Measurements from ENCODE around the gene NOCT.
"Not testable (repeated sequence)": the region's sequence is repeated elsewhere in the genome, so short reads cannot be mapped to it uniquely, and the experiment has no call there.

Gene NOCT

GRCh38 chr4:139053909-139054308 lies 38.3 kb downstream of the NOCT start:
- DNase-seq = no peak

DNA sequence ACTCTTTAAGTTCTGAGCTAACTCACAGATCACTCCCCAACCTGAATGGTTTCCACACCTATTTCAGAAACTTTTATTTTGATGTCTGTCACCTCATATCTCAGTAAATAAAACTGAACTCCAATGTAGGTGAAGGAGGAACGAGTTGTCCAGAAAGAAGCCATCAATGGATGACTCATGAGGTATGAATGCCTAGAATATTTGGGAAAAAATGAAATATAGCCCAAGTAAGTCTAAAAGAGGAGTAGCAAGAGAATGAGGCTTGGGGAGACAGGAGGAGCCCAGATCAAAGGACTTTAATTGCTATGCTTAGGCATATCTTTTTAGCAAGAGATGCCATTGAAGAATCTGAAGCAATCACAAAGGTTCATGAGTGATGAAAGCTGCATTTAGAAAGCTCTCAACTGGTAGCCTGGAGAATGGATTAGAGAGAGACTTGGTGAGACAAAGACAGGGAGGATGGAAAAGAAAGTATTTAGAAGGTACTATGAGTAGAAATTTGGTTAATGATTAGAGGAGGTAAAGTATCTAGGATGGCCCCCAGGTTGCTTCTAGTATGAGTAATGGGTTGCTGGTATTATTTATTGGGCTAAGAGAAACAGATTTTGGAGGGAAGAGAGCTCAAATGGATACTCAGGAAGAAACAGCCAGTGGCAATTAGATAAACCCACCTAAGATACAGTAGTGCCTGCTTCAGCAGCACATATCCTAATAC lies 39.4 kb downstream of the NOCT start:
- no peak for DNase-seq

DNA sequence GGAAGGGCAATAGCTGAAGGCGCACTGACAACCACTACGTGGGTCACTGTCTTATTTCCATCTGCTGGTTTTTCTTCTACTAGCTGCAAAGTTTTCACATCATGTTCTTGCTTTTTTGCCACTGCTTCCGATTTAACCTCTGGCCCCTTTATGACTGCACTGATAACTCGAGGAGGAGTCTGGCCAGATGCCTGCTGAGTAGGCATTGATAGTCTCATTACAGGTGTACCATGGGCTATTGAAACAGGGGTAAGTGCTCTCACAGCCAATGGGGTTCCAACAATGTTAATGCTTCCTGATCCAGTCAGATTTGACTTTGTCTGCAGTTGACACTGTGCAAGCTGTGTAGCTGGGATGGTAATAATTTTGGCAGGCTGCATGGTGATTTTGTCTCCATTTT lies 43.4 kb downstream of the NOCT start:
- not testable (repeated sequence) for DNase-seq

DNA sequence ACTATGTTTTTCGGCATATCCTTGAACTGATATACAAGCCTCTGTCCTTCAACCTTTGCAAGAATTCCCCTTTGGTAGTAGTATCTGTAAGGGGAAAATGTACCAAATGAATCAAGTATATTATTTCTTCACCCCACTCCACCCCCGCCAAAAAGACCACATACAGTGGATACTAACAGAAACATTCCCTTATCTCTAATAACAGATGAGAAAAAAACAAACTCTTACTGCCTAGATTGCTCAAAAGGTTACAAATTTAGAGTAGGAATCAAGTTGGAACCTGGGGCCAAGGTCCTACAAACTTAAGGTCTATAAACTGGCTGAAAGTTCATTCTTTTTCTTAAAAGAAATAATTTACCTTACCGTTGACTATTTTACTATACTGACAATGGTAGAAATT lies 45.0 kb downstream of the NOCT start:
- no peak for DNase-seq

GRCh38 chr4:139076016-139076744 lies 60.6 kb downstream of the NOCT start:
- no peak for DNase-seq

GRCh38 chr4:139077567-139078355 lies 62.2 kb downstream of the NOCT start:
- no peak for DNase-seq

GRCh38 chr4:139078926-139079325 lies 63.3 kb downstream of the NOCT start:
- DNase-seq = no peak

- peak; percentile 94 for DNase-seq
These were observed 67.4 kb downstream of the NOCT start for GRCh38 chr4:139082750-139083606.

DNA sequence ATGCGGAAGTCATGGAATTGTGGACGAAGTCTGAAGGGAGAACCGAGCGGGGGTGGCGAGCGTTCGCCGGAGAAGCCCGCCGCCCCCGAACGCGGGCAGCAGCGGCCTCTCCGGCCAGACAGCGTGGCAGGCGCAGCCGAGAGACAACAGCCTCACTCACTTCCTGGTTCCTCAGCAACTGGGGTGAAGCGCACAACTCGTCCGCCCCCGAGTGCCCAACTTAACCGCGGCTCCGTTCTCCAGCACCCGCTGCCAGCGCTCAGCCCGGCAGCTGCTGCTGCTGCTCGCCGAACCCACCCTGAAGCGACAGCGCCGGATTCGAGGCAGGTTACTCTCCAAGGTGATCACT lies 68.0 kb downstream of the NOCT start:
- peak; percentile 73 for DNase-seq

DNA sequence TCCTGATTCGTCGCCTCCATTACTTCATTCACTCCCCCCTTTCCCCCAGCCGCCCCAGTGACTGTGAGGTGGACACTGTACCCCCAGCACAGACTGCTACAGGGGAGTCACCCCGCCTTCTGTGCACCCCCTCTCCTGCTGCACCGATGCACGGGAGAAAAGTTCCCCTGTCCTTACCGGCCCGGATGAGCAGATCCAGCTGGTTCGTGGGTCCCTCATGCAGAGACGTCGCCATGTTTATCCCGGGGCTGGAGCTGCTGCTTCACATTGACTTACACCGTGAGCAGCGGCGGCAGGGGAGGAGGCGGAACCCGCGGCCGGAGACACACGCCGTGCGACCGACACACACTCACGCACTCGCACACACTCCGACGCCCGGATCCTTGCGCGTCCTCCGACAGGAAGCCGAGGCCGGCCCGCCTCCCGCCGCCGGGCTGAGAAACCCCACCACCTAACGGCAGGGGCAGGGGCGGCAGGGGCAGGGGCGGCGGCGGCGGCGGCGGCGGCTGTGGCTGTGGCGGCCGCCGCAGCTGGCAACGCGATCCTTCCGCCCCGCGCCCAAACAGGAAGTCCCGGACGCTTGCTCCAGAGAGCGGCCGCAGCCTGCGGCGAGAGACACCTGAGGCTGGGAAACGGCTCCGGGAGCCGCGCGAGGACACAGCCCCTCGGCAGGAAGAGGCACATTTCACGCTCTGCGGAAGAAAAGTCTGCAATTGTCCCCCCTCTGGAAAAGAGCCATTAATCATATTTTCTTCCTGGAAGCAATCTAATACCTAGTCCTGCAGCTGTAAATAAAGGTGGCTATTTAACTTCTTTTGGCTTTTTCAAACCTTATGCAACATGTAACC lies 68.6 kb downstream of the NOCT start:
- peak; percentile 85 for DNase-seq

DNA sequence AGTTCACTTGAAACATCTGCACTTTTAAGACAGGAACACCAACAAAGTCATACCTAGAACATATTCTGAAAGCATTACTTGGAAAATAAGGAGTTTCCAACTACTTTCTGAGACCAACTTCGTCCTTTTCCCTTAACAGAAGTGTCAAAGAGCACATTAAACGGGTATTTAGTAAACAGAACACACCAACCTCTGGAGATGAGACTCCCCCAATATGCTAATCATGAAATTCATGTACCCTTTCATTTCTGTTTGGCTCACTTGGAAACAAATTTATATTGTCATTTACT lies 69.2 kb downstream of the NOCT start:
- no peak for DNase-seq

GRCh38 chr4:139085141-139085540 lies 69.6 kb downstream of the NOCT start:
- no peak for DNase-seq

GRCh38 chr4:139092271-139092670 lies 76.7 kb downstream of the NOCT start:
- DNase-seq = no peak
